NK-92 treated with Interleukin-12 subunit alpha and Interleukin-12 subunit beta, amount 100 ng/mL, for 24 hours (cell line): ENCODE results near the gene CAMTA1.

Experiments used
- DNase-seq: peaks from one replicate; lab custom pipeline; 2025; lab: John Stamatoyannopoulos, UW

CAMTA1 gene

GRCh38 chr1:7285856-7286454 is 500.7 kb downstream of the CAMTA1 start:
- no peak for DNase-seq

GRCh38 chr1:7287013-7287412 is 501.8 kb downstream of the CAMTA1 start:
- no peak for DNase-seq

- DNase-seq, result no peak
Observed at GRCh38 chr1:7288992-7289391, 503.7 kb downstream of the CAMTA1 start.

DNA sequence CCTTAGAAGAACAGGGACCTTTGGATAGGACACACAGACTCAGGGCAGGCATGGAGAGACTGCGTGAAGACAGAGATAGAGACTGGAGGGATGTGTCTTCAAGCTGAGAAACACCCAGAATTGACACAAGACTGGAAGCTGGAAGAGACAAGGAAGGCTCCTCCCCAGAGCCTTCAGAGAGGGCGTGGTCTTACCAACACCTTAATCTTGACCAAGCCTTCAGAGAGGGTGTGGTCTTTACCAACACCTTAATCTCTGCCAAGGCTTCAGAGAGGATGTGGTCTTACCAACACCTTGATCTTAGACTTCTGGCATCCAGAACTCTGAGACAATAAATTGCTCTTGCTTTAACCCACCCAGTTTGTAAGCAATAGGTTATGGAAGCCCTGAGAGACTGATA is 504.4 kb downstream of the CAMTA1 start:
- DNase-seq, result no peak

DNA sequence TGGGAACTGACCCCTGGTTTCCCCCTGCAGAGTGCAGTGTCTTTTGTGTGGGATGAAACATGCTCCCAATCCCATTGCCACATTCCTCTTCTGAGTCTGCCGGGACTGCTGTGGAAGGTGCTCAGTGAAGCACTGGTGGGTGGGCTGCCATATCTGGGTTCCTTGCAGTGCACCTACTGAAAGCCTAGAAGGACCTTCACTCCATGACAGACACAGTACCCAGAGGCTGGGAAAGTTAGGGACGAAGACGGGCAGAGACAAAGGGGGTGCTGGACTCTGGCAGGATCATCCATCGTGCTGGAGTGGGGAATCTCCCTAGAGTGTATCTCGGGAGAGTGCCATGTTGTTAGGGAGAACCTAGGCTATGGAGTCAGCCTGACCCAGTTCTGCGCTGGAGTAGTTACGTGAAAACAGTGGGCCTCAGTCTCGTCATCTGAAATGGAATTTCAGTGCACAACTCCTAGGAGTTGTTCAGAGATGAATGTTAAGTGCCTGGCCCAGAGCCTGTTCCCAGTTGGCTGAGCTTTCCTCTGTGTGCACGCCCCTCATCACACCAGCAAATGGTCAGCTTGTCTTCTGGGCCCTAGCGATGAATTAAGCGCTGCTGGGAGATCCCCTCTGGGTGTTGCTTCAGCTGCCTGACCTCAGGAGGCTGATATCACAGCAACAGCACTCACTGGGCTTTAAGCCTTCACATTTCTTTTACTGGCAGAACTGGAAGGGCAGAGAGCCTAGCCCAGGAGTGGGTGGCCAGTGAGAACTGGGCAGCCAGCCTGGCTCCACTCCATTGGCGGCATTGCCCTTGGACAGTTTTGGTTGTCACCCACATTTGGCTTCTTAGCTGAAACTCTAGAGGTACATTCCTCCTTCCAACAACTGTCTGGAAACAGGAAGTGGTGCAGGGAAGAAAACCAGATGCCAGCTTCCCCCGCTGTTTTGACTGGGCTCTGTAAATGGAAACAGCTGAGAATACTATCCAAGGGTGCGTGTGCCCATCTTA is 506.0 kb downstream of the CAMTA1 start:
- DNase-seq, result no peak

DNA sequence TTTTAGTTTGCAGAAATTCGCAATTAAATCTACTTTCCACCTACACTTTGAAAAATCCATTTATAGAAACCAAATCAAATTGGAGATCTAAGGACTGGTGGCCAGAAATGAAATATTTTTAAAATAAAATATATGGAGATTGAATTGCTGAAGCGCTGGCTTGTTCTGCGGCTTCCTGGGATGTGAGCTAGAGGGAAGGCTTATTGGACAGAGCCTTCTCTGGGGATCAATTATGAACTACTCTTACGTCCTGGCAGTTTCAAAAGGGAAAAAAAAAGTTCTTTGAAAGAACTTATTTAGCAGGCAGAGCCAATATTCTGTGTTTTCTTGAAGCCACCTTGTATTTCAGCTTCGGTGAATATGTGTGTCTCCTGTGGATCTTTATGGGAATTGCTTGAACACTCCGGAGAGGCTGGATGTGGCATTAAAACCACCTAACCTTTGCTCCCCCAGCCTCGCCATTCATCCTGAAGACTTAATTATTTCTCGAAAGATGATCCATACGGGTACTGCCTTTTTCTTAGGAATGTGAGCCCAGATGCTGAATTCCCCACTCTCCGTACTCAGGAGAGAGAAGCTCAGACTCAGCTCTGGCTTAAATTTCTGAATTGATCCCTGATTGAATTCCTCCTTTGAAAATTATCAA is 506.9 kb downstream of the CAMTA1 start:
- no peak for DNase-seq

GRCh38 chr1:7292714-7293419 is 507.6 kb downstream of the CAMTA1 start:
- no peak for DNase-seq

DNA sequence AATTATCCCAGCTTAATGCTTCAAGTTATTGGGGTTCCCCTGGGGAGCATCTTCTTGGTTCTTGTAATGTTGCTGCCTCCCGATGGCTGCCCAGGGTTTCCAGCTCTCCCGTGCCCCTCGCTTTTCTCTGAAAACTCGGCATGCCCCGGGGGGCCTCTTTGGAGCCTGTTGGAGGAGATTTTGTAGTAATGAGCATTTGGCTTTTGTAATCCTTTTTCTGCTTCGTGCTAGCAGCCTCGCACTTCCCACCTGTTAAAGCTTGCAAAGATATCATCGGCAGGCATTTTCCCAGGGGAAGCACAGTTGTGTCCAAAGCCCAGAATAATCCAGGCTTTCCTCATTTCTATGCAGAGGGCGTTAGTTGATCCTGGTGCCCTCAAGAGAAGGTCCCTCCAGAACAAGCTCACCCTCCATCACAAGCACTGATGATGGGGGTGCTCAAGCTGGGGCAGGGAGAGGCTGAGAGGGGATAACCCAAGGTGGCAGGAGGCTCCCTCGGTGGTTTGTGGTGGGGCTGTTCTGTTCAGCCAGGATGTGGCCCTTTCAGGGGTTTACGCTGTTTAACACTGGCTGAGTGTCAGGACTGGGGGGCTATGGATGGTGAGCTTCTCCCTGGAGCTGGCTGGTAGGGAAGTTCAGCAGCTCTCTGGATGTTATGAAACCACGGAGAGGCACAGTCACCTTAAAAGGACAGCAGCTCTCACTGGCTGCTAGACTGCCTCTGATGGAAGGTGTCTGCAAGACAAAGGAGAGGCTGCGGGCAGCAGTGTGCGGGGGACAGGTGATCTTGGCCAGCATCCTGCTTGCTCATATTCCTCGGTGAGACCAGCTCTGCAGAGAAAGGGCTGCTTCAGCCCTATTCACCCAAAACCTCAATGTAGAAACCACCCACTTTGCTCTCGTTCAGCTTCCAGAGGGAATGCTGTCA is 508.7 kb downstream of the CAMTA1 start:
- no peak for DNase-seq

GRCh38 chr1:7294636-7295035 is 509.4 kb downstream of the CAMTA1 start:
- DNase-seq, result no peak

DNA sequence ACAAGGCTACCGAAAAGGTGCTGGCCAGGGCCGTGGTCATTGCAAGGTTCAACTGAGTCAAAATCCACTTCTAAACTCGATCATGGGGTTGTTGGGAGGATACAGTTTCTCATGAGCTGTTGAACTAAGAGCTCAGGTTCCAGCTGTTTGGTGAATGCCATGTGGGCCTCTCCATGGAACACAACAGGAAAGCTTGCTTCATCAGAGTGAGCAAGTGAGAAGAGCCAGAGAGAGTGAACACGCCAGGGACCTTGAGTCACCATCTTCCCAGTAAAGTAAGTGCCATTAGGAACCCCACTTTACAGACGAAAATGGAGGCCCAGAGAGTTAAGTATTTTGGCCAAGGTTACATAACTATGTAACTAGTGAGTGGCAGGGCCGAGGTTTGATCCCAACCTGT is 510.7 kb downstream of the CAMTA1 start:
- no peak for DNase-seq

DNA sequence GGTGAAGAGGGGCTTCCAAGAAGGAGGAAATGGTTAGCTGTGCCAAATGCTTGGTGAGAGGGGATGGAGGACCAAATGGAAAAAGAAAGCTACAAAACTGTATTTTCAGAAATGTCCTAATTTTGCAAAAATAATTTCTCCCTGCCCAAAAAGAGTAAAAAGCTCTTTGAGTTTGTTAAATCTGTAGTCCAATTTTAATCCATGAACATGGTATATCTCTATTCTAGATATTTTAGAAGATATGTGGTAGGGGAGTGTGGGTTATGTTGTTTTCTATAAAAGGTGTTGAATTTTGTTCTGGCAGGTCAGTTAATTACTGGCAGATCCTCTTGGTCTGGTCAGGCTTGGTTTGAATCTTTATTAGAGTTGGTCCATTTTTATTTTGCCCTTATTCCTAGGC is 511.7 kb downstream of the CAMTA1 start:
- DNase-seq, result no peak

- no peak for DNase-seq
Observed at GRCh38 chr1:7298145-7298544, 512.9 kb downstream of the CAMTA1 start.

- no peak for DNase-seq
Observed at GRCh38 chr1:7298749-7299151, 513.5 kb downstream of the CAMTA1 start.

- no peak for DNase-seq
Observed at GRCh38 chr1:7299329-7299799, 514.1 kb downstream of the CAMTA1 start.

DNA sequence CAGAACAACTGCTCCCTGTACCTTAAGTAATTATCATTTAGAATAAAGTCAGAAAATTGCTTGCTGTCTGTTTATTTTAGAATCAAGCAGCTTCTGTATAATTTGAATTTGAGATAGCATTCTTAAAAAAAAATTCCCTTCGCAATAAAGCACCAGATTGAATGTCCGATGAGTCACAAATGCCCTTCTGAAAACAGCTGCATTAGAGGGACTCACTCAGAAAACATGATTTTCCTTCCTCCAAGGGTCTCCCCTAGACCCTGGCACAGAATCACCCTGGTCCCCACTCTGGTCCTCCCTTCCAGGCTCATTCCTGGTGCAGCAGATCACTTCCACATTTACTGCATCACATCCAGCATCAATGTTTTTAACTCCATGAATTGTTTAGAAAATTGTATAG is 514.7 kb downstream of the CAMTA1 start:
- DNase-seq, result no peak

GRCh38 chr1:7300893-7301663 is 515.8 kb downstream of the CAMTA1 start:
- no peak for DNase-seq

DNA sequence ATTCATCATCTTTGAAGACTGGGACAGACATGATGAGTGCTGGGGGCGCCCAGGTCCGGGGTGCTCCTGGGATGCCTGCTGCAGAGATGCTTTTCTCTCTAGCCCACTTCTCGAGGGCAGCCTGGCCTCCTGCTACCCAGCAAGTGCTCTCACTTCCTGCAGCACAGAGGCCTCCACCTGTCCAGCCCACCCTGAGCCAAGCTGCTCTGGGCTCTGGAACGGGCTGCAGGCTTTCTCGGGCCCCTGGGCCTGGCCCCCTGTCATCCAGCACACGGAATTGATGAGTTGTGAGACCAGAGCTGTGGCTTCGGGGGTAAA is 516.4 kb downstream of the CAMTA1 start:
- DNase-seq, result no peak

GRCh38 chr1:7302126-7302525 is 516.9 kb downstream of the CAMTA1 start:
- no peak for DNase-seq

GRCh38 chr1:7302873-7303272 is 517.6 kb downstream of the CAMTA1 start:
- no peak for DNase-seq

DNA sequence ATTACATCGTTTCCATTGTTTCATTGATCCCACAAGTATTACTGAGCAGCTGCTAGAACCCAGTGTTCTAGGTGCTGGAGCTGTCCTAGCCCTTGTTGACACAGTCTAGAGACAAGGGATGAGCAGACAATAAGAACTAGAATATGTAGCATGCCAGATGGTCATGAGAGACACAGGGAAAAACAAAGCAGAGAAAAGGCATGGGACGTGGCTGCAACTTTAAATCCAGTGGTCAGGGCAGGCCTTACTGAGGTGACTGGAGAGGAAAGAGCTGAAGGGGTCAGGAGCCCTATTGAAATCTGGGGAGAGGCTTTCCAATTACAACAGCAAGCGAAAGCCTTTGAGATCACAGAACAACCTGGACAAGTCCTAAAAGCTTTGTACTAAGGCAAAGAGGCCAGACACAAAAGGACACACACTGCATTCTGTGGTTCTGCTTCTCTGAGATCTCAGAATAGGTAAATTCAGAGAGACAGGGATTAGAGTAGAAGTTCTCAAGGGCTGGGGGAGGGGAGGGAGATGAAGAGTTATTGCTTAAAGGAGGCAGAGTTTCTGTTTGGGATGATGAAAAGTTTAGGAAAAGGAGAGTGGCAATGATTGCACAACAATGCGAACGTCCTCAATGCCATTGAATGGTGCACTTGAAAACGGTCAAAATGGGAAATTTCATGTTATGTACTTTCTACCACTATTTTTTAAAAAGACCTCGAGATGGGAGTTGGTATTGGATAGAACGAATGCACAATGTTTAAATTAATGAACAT is 518.5 kb downstream of the CAMTA1 start:
- no peak for DNase-seq
